Activated T-cell treated with anti-CD3 and anti-CD28 coated beads, Interleukin-2, amount 50 U/mL, for 4 hours (primary cell): ENCODE measurements around the gene MANF. TPM values are rescaled to one million over a fixed set of nuclear protein-coding genes. Genes with fewer than 3 reads are reported as not detected.
A peak's percentile ranks its signal among the peaks of the same experiment; 100 is the strongest.
"Not testable (repeated sequence)": the region's sequence is repeated elsewhere in the genome, so short reads cannot be mapped to it uniquely, and the experiment has no call there.

Experiments used
- ATAC-seq, 2 donors: fragments of 200-7000 bp; cut with Tn5 transposase; one replicate each; pipeline ENCODE4 v1.10.0; 2021
- DNase-seq: peaks from one replicate; pipeline ENCODE4 v3.0.0-alpha.2; 2020
- H3K27me3 Mint-ChIP-seq: one replicate; pipeline ENCODE4 v1.8.0; 2021; ENCODE audit warnings: low read depth, mixed read lengths
- H3K36me3 Mint-ChIP-seq: one replicate; pipeline ENCODE4 v1.8.0; 2022; ENCODE audit warnings: mixed read lengths; ENCODE audit not compliant: insufficient read depth
- H3K4me1 Mint-ChIP-seq: one replicate; pipeline ENCODE4 v1.8.0; 2021; ENCODE audit warnings: low read depth, mixed read lengths
- H3K4me3 Mint-ChIP-seq: one replicate; pipeline ENCODE4 v1.8.0; 2021; ENCODE audit warnings: mild to moderate bottlenecking, moderate library complexity, mixed read lengths
- H3K9me3 Mint-ChIP-seq: one replicate; pipeline ENCODE4 v1.8.0; 2021; ENCODE audit warnings: mixed read lengths
- total RNA-seq, 3 donors: library from RNA; stranded (reverse); gene quantifications; one replicate each; pipeline ENCODE4 v1.2.1, GENCODE V29; 2021

Gene MANF
- total RNA-seq, 3 donors from 2014 or later = 226 to 237 (median 236) TPM

GRCh38 chr3:51357856-51358255 lies 27.2 kb upstream of the MANF start:
- ATAC-seq (no peak), DNase-seq (no peak)
- no peaks in the 10 kb centered on the region for H3K9me3 Mint-ChIP-seq
- no peaks in the 10 kb centered on the region for H3K4me1 Mint-ChIP-seq
- H3K36me3 Mint-ChIP-seq = no peaks in the 10 kb centered on the region
- H3K4me3 Mint-ChIP-seq = no peak overlapping the region
- no peaks in the 10 kb centered on the region for H3K27me3 Mint-ChIP-seq

GRCh38 chr3:51358981-51359380 lies 26.1 kb upstream of the MANF start:
- Mint-ChIP-seq H3K4me3 (no peak overlapping the region), H3K4me1 (no peaks in the 10 kb centered on the region), H3K27me3 (no peaks in the 10 kb centered on the region), H3K9me3 (no peaks in the 10 kb centered on the region), H3K36me3 (no peaks in the 10 kb centered on the region)
- no peak for ATAC-seq
- DNase-seq = no peak

- ATAC-seq (no peak), DNase-seq (no peak)
- no peaks in the 10 kb centered on the region for H3K27me3 Mint-ChIP-seq
- no peak overlapping the region for H3K4me3 Mint-ChIP-seq
- no peaks in the 10 kb centered on the region for H3K36me3 Mint-ChIP-seq
- no peaks in the 10 kb centered on the region for H3K9me3 Mint-ChIP-seq
- H3K4me1 Mint-ChIP-seq = no peaks in the 10 kb centered on the region
Observed at GRCh38 chr3:51360806-51361205, 24.3 kb upstream of the MANF start.

GRCh38 chr3:51361746-51362145 lies 23.3 kb upstream of the MANF start:
- H3K4me3 Mint-ChIP-seq = no peak overlapping the region
- DNase-seq = no peak
- H3K9me3 Mint-ChIP-seq = no peaks in the 10 kb centered on the region
- no peaks in the 10 kb centered on the region for H3K27me3 Mint-ChIP-seq
- no peak for ATAC-seq
- no peaks in the 10 kb centered on the region for H3K4me1 Mint-ChIP-seq
- H3K36me3 Mint-ChIP-seq = no peaks in the 10 kb centered on the region

- Mint-ChIP-seq H3K27me3 (peaks cover 2% of the 10 kb centered on the region), H3K4me3 (no peak overlapping the region), H3K9me3 (no peaks in the 10 kb centered on the region), H3K36me3 (no peaks in the 10 kb centered on the region), H3K4me1 (no peaks in the 10 kb centered on the region)
- DNase-seq = no peak
- ATAC-seq = no peak
Observed at GRCh38 chr3:51362476-51362875, 22.6 kb upstream of the MANF start.

GRCh38 chr3:51368276-51368675 lies 16.8 kb upstream of the MANF start:
- H3K4me1 Mint-ChIP-seq, DNase-seq, H3K9me3 Mint-ChIP-seq, H3K36me3 Mint-ChIP-seq, ATAC-seq, H3K27me3 Mint-ChIP-seq, H3K4me3 Mint-ChIP-seq: not testable (repeated sequence)

- Mint-ChIP-seq H3K4me1 (no peaks in the 10 kb centered on the region), H3K27me3 (peaks cover 2% of the 10 kb centered on the region), H3K4me3 (no peak overlapping the region), H3K9me3 (no peaks in the 10 kb centered on the region), H3K36me3 (peaks cover 2% of the 10 kb centered on the region)
- ATAC-seq = peak; percentile 51 to 59
- peak; percentile 39 for DNase-seq
Observed at GRCh38 chr3:51371943-51372557, 13.0 kb upstream of the MANF start.

GRCh38 chr3:51373658-51374421 lies 11.3 kb upstream of the MANF start:
- ATAC-seq (no peak), DNase-seq (no peak)
- Mint-ChIP-seq H3K27me3 (no peaks in the 10 kb centered on the region), H3K4me3 (no peak overlapping the region), H3K9me3 (no peaks in the 10 kb centered on the region), H3K36me3 (no peaks in the 10 kb centered on the region), H3K4me1 (no peaks in the 10 kb centered on the region)

- Mint-ChIP-seq H3K9me3 (no peaks in the 10 kb centered on the region), H3K27me3 (no peaks in the 10 kb centered on the region), H3K36me3 (no peaks in the 10 kb centered on the region), H3K4me1 (peaks cover 2% of the 10 kb centered on the region), H3K4me3 (no peak overlapping the region)
- DNase-seq (no peak), ATAC-seq (no peak)
Observed at GRCh38 chr3:51374456-51374855, 10.6 kb upstream of the MANF start.

- no peak overlapping the region for H3K4me3 Mint-ChIP-seq
Observed at GRCh38 chr3:51375136-51375535, 10.0 kb upstream of the MANF start.

GRCh38 chr3:51375571-51375970 lies 9.5 kb upstream of the MANF start:
- DNase-seq (no peak), ATAC-seq (no peak)
- no peaks in the 10 kb centered on the region for H3K9me3 Mint-ChIP-seq
- H3K36me3 Mint-ChIP-seq = no peaks in the 10 kb centered on the region
- H3K4me3 Mint-ChIP-seq = no peak overlapping the region
- no peaks in the 10 kb centered on the region for H3K27me3 Mint-ChIP-seq
- peaks cover 3% of the 10 kb centered on the region for H3K4me1 Mint-ChIP-seq

More at GRCh38 chr3:51375136-51375535, 10.0 kb upstream of the MANF start:
- Mint-ChIP-seq H3K9me3 (no peaks in the 10 kb centered on the region), H3K36me3 (no peaks in the 10 kb centered on the region), H3K27me3 (no peaks in the 10 kb centered on the region), H3K4me1 (peaks cover 3% of the 10 kb centered on the region)
- DNase-seq = no peak
- no peak for ATAC-seq

GRCh38 chr3:51378065-51378464 lies 7.0 kb upstream of the MANF start:
- Mint-ChIP-seq H3K4me1 (peaks cover 5% of the 10 kb centered on the region), H3K4me3 (no peak overlapping the region), H3K27me3 (no peaks in the 10 kb centered on the region), H3K36me3 (no peaks in the 10 kb centered on the region), H3K9me3 (no peaks in the 10 kb centered on the region)
- DNase-seq (no peak), ATAC-seq (no peak)

GRCh38 chr3:51378726-51379125 lies 6.4 kb upstream of the MANF start:
- H3K27me3 Mint-ChIP-seq = no peaks in the 10 kb centered on the region
- DNase-seq (no peak), ATAC-seq (no peak)
- no peak overlapping the region for H3K4me3 Mint-ChIP-seq
- H3K36me3 Mint-ChIP-seq = no peaks in the 10 kb centered on the region
- H3K9me3 Mint-ChIP-seq = no peaks in the 10 kb centered on the region
- peaks cover 10% of the 10 kb centered on the region for H3K4me1 Mint-ChIP-seq

- Mint-ChIP-seq H3K9me3 (no peaks in the 10 kb centered on the region), H3K4me3 (no peak overlapping the region), H3K4me1 (peaks cover 14% of the 10 kb centered on the region), H3K27me3 (no peaks in the 10 kb centered on the region), H3K36me3 (no peaks in the 10 kb centered on the region)
- no peak for DNase-seq
- ATAC-seq = no peak
Observed at GRCh38 chr3:51379301-51379700, 5.8 kb upstream of the MANF start.

- ATAC-seq (no peak), DNase-seq (no peak)
- Mint-ChIP-seq H3K27me3 (no peaks in the 10 kb centered on the region), H3K4me3 (no peak overlapping the region), H3K36me3 (no peaks in the 10 kb centered on the region), H3K4me1 (peaks cover 16% of the 10 kb centered on the region), H3K9me3 (no peaks in the 10 kb centered on the region)
Observed at GRCh38 chr3:51379746-51380455, 5.2 kb upstream of the MANF start.
